ENCODE results near the gene MC1R.

The MC1R gene

DNA sequence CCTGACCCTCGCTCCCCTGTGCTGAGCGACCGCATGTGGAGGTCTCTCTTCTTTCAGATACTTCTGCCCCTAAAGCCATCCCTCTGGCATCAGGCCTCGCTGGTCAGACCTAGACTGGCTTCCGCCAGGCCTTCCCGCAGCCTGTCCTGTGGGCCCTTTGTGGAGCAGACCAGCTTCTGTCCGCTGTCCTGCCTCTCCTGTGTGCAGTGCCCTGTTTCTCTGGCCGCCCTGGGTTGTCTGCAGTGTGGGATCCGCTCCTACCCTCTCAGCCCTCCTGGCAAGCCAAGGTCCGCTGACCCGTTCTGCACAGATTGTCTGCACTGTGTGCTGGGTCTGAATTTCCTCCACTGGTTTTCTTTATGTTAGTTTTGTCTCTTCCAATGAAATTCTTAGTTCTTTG, 21.5 kb upstream of the MC1R start:
- DNase-seq, result no peak

- DNase-seq, result no peak
Observed at GRCh38 chr16:89898201-89898967, 20.3 kb upstream of the MC1R start.

DNA sequence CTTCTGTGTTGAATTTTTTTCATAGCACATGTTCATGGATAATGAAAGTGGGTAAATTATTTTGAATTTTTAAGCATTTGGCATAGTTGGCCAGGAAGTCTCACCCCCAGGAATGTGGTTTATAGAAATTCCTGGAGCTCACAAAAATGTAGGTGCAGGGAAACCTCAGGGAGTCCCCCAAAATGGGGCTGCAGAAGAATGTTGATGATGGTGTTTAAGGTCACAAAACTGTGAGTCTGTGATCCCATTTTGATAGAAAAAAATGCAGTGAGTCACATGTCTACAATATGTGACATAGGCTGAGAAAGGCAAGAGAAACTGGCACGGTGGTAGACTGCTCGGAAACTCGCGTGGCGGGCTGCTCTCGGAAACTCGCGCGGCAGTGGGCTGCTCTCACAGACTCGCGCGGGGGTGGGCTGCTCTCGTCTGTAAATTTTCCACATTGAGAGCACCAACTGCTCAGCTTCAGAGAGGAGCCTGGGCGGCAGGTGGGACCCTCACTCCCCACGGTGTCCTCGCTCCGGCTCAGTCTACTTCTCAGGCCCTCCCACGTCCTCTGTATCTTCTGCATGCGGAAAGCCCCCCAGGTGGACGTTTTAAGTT, 18.7 kb upstream of the MC1R start:
- DNase-seq, result no peak

DNA sequence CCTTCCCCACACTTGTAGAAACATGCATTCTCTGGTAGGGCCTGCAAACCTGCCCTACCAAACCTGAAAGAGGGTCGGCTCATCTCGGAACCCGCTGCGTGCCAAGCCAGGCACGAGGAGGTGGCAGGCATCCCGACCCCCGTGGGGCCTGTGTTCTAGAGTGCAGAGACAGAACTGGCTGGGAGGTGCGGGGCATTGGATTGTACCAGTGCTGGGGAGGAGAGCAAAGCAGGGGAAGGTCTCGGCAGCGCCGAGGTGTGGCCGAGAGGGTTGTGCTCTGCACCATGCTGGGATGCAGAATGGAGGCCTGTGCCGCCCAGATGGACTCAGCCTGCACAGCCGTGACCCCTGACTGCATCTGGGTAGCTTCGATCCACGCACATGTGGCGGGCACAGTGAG, 17.8 kb upstream of the MC1R start:
- DNase-seq, result no peak

- DNase-seq, result no peak
Observed at GRCh38 chr16:89902980-89903379, 15.7 kb upstream of the MC1R start.

GRCh38 chr16:89903908-89904515, 14.7 kb upstream of the MC1R start:
- DNase-seq, result no peak

DNA sequence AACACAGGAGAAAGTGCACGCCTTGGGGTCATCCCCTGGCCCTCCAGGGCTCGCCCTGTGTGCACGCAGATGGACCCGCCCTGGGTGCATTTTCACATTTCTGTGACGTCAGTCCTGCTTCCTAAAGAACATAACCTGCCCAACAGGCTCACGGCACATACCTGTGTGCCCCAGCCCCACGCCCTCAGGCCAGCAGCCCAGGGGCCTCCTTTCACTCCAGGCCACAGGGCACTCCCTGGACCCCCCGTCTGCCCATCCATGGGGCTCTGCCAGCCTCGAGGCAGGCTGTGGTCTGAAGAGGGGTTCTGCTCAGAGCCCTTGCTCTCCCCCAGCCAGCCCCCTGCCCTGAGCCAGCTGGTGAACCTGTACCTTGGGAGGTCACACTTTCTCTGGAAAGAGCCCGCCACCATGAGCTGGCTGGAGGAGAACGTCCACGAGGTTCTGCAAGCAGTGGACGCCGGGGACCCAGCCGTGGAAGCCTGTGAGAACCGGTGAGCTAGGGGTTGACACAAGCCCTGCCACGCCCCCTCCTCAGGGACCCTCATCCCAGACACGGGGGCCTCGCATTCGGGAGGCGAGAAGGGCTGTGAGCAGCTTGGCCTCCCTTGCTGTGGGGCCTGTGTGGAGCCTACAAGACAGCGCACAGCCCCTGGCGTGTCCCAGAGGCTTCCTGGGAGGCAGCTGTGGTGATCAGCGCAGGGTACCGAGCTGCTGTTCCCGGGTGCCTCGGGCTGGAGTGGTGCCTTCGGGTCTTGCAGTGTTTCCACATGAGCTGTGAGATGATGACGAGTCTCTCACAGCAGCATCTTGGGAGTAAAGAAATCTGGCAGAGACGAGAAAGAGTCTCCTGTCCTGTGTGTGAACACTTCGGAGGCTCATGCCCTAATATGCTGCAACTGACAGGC, 13.8 kb upstream of the MC1R start:
- no peak for DNase-seq

- DNase-seq, result peak in 1 of 3 experiments; percentile 74
Observed at GRCh38 chr16:89905511-89906139, 13.0 kb upstream of the MC1R start.

DNA sequence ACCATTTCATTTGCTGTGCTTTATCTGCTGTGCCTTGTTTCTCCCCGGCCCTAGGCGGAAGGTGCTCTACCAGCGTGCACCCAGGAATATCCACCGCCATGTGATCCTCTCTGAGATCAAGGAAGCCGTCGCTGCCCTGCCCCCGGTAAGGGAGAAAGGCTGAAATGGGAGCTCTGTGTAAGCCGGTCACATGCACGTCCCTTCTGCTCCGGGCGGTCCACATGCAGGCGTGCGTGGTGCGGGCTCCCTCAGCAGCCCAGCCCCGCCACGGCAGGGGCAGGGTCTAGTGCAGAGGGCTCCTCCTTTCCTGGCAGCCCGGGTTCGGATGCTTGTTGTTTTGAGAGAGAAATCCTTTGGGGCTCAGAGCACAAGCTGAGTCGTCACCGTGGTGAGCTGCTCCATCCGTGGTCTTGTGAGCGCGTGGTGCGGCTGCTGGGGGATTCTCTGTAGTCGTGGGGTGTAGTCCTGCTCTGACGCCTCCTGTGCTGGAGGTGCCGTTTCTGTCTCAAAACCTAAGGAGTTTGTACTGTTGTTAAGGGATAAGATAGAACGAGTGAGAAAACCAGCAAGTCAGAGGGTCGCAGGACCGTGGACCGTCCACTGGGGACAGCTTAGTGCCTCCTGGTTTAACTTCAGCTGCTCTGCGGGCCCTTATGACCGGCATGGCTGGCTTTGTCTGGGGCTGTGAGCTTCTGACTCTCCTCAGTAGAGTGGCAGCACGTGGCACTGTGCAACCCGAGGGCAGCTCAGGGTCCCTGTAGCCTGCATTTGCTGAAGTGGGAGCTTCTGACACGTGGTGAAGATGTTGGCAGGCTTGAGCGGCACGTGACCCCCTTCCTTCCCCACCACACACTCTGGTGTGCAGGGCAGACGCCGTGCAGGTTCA, 12.3 kb upstream of the MC1R start:
- DNase-seq, result peak in 1 of 3 experiments; percentile 74

DNA sequence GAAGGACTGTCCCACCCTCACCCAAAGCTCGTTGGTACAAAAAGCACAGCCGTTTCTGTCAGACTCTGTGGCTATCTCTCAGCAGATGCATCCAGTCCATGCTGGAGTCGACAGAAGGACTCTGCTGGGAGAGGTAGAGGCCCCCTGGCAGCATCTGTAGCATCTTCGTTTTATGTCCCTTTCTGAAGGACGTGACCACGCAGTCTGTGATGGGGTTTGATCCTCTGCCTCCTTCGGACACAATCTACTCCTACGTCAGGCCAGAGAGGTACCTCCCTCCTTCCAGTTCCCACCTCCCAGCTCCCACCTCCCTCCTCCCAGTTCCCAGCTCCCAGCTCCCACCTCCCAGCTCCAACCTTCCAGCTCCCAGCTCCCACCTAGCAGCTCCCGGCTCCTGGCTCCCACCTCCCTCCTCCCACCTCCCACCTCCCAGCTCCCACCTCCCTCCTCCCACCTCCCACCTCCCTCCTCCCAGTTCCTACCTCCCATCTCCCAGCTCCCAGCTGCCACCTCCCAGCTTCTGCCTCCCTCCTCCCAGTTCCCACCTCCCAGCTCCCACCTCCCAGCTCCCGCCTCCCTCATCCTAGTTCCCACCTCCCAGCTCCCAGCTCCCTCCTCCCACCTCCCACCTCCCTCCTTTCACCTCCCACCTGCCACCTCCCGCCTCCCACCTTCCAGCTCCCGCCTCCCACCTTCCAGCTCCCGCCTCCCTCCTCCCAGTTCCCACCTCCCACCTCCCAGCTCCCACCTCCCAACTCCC, 11.4 kb upstream of the MC1R start:
- DNase-seq, result no peak

DNA sequence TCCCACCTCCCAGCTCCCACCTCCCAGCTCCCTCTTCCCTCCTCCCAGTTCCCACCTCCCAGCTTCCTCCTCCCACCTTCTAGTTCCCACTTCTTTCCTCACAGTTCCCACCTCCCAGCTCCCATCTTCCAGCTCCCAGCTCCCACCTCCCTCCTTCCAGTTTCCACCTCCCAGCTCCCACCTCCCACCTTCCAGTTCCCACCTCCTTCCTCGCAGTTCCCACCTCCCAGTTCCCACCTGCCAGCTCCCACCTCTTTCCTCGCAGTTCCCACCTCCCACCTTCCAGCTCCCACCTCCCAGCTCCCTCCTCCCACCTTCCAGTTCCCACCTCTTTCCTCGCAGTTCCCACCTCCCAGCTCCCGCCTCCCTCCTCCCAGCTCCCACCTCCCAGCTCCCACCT, 10.4 kb upstream of the MC1R start:
- DNase-seq, result no peak

GRCh38 chr16:89909777-89910716, 8.6 kb upstream of the MC1R start:
- DNase-seq, result peak in 2 of 3 experiments; percentile 12 to 38

- no peak for DNase-seq
Observed at GRCh38 chr16:89910717-89911354, 7.8 kb upstream of the MC1R start.

GRCh38 chr16:89911375-89911774, 7.3 kb upstream of the MC1R start:
- DNase-seq, result no peak

DNA sequence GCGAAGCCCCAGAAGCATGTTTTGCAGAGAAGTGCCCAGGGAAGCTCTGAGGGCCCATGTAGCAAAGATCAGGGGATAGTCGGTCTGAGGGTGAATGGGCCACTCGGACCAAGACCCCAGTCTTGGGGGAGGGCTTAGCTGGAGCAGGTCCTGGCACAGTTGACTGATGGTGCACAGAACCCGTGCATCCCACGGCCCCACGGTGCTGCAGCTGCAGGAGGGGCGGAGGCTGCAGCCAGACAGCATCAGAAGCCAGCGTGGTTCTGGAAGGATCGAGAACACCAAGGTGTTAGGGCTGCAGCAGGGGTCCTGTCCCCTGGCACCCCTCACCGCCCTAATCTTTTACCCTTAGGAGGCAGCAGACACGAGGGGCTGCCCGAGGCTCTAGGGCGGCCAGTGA, 6.5 kb upstream of the MC1R start:
- no peak for DNase-seq

DNA sequence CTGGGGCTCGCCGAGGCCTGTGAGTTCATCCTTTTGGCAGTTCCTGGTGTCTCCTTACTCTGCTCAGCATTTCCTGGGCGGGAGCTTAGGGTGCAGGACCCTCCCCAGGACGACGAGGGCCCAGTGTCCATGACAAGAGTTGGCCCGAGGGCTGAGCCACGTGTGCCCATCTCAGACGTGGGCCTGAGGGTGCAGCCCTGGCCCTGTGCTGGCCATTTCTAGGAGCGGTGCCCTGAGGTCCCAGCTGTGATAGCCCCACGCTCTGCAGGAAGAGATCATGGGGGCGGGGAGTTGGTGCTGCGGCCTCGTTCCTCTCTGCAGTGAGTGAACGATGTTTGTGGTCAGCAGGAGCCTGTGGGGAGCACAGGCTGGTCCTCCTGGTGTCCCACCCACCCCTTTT, 6.0 kb upstream of the MC1R start:
- DNase-seq, result no peak

DNA sequence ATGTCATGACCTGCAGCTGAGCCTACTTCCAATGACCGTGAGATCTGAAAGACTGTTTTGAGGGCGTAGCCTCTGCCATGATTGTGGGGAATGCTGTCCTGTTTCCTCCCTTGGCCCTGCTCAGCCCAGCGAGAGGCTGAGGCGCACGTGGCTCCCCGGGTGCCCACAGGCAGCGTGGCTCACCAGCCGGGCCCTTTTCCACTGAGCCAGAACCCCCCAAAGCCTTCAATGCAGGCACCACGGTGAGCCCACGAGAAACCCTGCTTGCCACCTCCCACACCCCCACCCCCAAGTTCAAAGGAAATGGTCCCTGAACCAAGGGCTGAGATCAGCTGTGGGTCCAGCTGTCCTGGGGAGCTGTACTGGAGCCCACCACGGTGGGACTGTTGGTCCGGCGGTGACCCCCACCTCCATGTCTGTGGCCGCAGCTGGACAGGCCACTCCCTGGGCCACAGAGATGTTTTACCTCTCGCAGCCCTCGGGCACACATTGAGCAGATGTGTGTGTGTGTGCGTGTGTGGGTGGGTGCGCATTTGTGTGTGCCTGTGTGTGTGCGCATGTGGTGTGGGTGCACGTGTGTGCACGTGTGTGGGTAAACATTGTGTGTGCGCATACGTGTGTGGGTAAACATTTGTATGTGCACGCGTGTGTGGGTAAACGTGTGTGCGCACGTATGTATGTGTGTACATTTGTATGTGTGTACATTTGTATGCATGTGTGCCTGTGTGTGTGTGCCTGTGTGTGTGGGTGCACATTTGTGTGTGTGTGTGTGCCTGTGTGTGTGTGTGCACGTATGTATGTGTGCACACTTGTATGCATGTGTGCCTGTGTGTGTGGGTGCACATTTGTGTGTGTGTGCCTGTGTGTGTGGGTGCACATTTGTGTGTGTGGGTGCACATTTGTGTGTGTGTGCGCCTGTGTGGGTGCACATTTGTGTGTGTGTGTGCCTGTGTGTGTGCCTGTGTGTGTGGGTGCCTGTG, 5.0 kb upstream of the MC1R start:
- DNase-seq, result no peak
